LNCaP clone FGC (cell line): ENCODE results near the gene CDK4.

Experiments used
- DNase-seq: peaks from one replicate; pipeline ENCODE4 v3.0.0-alpha.2; 2011; ENCODE audit warnings: low read depth
- H3K4me3 ChIP-seq: 2 replicates; pipeline ENCODE4 v1.5.1; 2011; ENCODE audit warnings: mild to moderate bottlenecking, low read depth, low read length, control low read depth
- TF ChIP-seq, protein P1 (sequence below): IDR thresholded peaks from 2 replicates; pipeline ENCODE4 v1.5.1; 2012; ENCODE audit warnings: mild to moderate bottlenecking; ENCODE audit not compliant: control insufficient read depth, insufficient read depth; ENCODE audit errors: extremely low read depth

CDK4 gene

GRCh38 chr12:57739387-57739786 lies 12.7 kb downstream of the CDK4 start:
- H3K4me3 ChIP-seq = no peak overlapping the region
- DNase-seq = no peak
- TF ChIP-seq, protein P1, sequence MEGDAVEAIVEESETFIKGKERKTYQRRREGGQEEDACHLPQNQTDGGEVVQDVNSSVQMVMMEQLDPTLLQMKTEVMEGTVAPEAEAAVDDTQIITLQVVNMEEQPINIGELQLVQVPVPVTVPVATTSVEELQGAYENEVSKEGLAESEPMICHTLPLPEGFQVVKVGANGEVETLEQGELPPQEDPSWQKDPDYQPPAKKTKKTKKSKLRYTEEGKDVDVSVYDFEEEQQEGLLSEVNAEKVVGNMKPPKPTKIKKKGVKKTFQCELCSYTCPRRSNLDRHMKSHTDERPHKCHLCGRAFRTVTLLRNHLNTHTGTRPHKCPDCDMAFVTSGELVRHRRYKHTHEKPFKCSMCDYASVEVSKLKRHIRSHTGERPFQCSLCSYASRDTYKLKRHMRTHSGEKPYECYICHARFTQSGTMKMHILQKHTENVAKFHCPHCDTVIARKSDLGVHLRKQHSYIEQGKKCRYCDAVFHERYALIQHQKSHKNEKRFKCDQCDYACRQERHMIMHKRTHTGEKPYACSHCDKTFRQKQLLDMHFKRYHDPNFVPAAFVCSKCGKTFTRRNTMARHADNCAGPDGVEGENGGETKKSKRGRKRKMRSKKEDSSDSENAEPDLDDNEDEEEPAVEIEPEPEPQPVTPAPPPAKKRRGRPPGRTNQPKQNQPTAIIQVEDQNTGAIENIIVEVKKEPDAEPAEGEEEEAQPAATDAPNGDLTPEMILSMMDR = no peak

GRCh38 chr12:57738661-57739237 lies 13.4 kb downstream of the CDK4 start, which contains the start of gene AGAP2:
TSS of gene AGAP2 (minus strand) at chr12:57738742. CDS start at chr12:57738246, 496 bp downstream.
- no peak within 1 kb of the TSS for H3K4me3 ChIP-seq

GRCh38 chr12:57737467-57738460 lies 14.3 kb downstream of the CDK4 start:
- DNase-seq = no peak
- TF ChIP-seq, protein P1 = peak; percentile 32; the same call in 1 of the 2 replicates
- H3K4me3 ChIP-seq = no peak overlapping the region

More at GRCh38 chr12:57738661-57739237, 13.4 kb downstream of the CDK4 start, which contains the start of gene AGAP2:
- no peak for DNase-seq
- TF ChIP-seq, protein P1 = no peak

DNA sequence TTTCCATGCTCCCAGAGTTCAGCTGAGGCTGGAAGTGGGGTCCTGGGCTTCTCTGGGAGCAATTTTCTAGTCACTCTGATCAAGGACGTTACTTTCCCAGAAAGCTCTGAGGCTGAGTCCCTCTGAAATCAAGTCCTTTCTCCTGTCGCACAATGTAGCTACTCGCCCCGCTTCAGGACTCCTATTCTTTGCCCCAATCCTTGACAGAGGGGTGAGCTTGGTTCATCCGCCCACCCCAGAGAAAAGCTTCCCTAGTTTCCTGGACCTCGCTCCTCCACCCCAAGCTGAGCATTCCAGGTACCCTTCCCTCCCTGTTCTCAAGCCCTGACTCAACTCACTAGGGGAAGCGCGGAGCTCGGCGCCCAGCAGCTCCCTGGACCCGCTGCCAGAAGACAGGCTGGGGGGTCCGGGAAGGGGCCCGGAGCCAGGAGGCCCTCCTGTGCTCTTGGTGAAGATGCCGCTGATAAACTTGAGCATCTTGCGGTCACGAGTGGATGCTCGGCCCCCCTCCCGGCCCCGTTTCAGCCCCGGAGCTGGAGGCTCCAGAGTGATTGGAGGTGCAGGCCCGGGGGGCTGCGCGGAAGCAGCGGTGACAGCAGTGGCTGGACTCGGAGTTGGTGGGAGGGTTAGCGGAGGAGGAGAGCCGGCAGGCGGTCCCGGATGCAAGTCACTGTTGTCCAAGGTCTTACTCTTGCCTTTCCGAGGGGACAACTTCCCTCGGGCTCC lies 15.2 kb downstream of the CDK4 start:
- no peak for DNase-seq
- no peak overlapping the region for H3K4me3 ChIP-seq
- TF ChIP-seq, protein P1 = no peak

- DNase-seq = no peak
Observed at GRCh38 chr12:57735952-57736740, 16.0 kb downstream of the CDK4 start.

More at GRCh38 chr12:57735952-57736740, 16.0 kb downstream of the CDK4 start:
- no peak overlapping the region for H3K4me3 ChIP-seq
- TF ChIP-seq, protein P1 = 0 out of 2 replicates have a peak, but pooled peaks have one; percentile 24
